NT2/D1 (cell line): ENCODE data around the gene TP53I11.

Experiments used
- SUZ12 ChIP-seq: IDR thresholded peaks from 2 replicates; pipeline ENCODE4 v1.6.1; 2011; ENCODE audit not compliant: insufficient read length, insufficient read depth; ENCODE audit errors: extremely low read depth
- YY1 ChIP-seq: IDR thresholded peaks from 2 replicates; pipeline ENCODE4 v1.6.1; 2011; ENCODE audit not compliant: insufficient read length, insufficient read depth

- TF ChIP-seq SUZ12 (no peak), YY1 (no peak)
These were observed 8.4 kb upstream of the TP53I11 start for GRCh38 chr11:44959064-44959463.
